ENCODE results near the gene SMIM27.
"Not testable (repeated sequence)": the region's sequence is repeated elsewhere in the genome, so short reads cannot be mapped to it uniquely, and the experiment has no call there.

The SMIM27 gene

GRCh38 chr9:32552172-32552872 lies at the start of gene SMIM27, which contains the start of gene TOPORS:
Gene SMIM27, plus strand, starts transcription at chr9:32552327. Its CDS starts 108 bp downstream, at chr9:32552435.
Gene TOPORS, minus strand, starts transcription at chr9:32552586. Its CDS starts 150 bp downstream, at chr9:32552436.
- DNase-seq, result peak; percentile 94

- DNase-seq, result no peak
Observed at GRCh38 chr9:32502464-32502863, 49.7 kb upstream of the SMIM27 start.

GRCh38 chr9:32503008-32503407 lies 49.1 kb upstream of the SMIM27 start:
- DNase-seq, result no peak

- DNase-seq, result no peak
Observed at GRCh38 chr9:32508728-32509127, 43.4 kb upstream of the SMIM27 start.

- DNase-seq, result no peak
Observed at GRCh38 chr9:32516241-32516640, 35.9 kb upstream of the SMIM27 start.

- DNase-seq, result no peak
Observed at GRCh38 chr9:32518276-32518675, 33.9 kb upstream of the SMIM27 start.

GRCh38 chr9:32523910-32524309 lies 28.2 kb upstream of the SMIM27 start:
- no peak for DNase-seq

- not testable (repeated sequence) for DNase-seq
Observed at GRCh38 chr9:32524558-32524891, 27.6 kb upstream of the SMIM27 start.

GRCh38 chr9:32524892-32525708 lies 27.0 kb upstream of the SMIM27 start:
- DNase-seq, result no peak

GRCh38 chr9:32525709-32526030 lies 26.5 kb upstream of the SMIM27 start:
- DNase-seq, result no peak

GRCh38 chr9:32526041-32526706 lies 26.0 kb upstream of the SMIM27 start, which contains the start of gene RIGI:
Gene RIGI, minus strand, starts transcription at chr9:32526196. Its CDS starts 30 bp downstream, at chr9:32526166.
- peak; percentile 83 for DNase-seq

GRCh38 chr9:32526707-32527048 lies 25.4 kb upstream of the SMIM27 start:
- DNase-seq, result no peak

GRCh38 chr9:32533336-32533735 lies 18.8 kb upstream of the SMIM27 start:
- no peak for DNase-seq

- DNase-seq, result no peak
Observed at GRCh38 chr9:32533816-32534215, 18.3 kb upstream of the SMIM27 start.

- DNase-seq, result no peak
Observed at GRCh38 chr9:32543047-32543446, 9.1 kb upstream of the SMIM27 start.

GRCh38 chr9:32545884-32546283 lies 6.2 kb upstream of the SMIM27 start:
- no peak for DNase-seq

GRCh38 chr9:32548213-32548612 lies 3.9 kb upstream of the SMIM27 start:
- not testable (repeated sequence) for DNase-seq

- DNase-seq, result no peak
Observed at GRCh38 chr9:32550150-32550561, 2.0 kb upstream of the SMIM27 start.

GRCh38 chr9:32550562-32551275 lies 1.4 kb upstream of the SMIM27 start:
- peak; percentile 95 for DNase-seq

- DNase-seq, result peak; percentile 79
Observed at GRCh38 chr9:32551276-32552051, 663 bp upstream of the SMIM27 start.

- DNase-seq, result no peak
Observed at GRCh38 chr9:32554107-32554506, 2.0 kb downstream of the SMIM27 start.

- DNase-seq, result no peak
Observed at GRCh38 chr9:32554591-32554990, 2.5 kb downstream of the SMIM27 start.
